Common myeloid progenitor, CD34-positive (primary cell): ENCODE results near the gene CEP131.

Source experiments
- CTCF ChIA-PET: fragments of 350-600 bp; sonication (Branson Sonifier 250); formaldehyde crosslinking; loops from one replicate; lab custom pipeline; 2021; ENCODE audit warnings: antibody characterized with exemption; lab: Charles Lee
- POLR2A ChIA-PET: fragments of 350-600 bp; sonication (Branson Sonifier 250); formaldehyde crosslinking; loops from one replicate; lab custom pipeline; 2021; ENCODE audit warnings: antibody characterized with exemption; lab: Charles Lee
- DNase-seq, 3 donors: peaks; one replicate each; pipeline versions ENCODE4 v3.0.0 to v3.0.0-alpha.2; 2013
- H3K27ac ChIP-seq, 2 experiments: 1 replicate in 1 of 2; 2 replicates in 1 of 2; pipeline ENCODE4 v1.7.0; 2013; ENCODE audit warnings: inconsistent platforms in 2 of 2, low read length in 2 of 2, mild to moderate bottlenecking in 2 of 2, low read depth in 1 of 2, moderate library complexity in 1 of 2; ENCODE audit not compliant: severe bottlenecking in 2 of 2, insufficient read depth in 1 of 2, poor library complexity in 1 of 2
- H3K27me3 ChIP-seq, 5 experiments: replicated peaks in 2 of 5; 1 replicate in 3 of 5; 2 replicates in 2 of 5; pipeline versions ENCODE4 v1.6.1 to v1.7.0; 2013; ENCODE audit warnings: low read length in 4 of 5, mild to moderate bottlenecking in 2 of 5, moderate library complexity in 2 of 5, inconsistent platforms in 1 of 5; ENCODE audit not compliant: insufficient read depth in 5 of 5, control insufficient read depth in 4 of 5
- H3K36me3 ChIP-seq, 4 experiments: 1 replicate in 2 of 4; 2 replicates in 2 of 4; pipeline versions ENCODE4 v1.6.1 to v1.7.0; 2013; ENCODE audit warnings: low read length in 3 of 4, control low read depth in 1 of 4, mild to moderate bottlenecking in 1 of 4; ENCODE audit not compliant: control insufficient read depth in 4 of 4, insufficient read depth in 4 of 4
- H3K4me1 ChIP-seq, 4 experiments: 1 replicate in 3 of 4; 2 replicates in 1 of 4; pipeline versions ENCODE4 v1.6.1 to v1.7.1; 2013; ENCODE audit warnings: low read length in 3 of 4, mild to moderate bottlenecking in 3 of 4, control low read depth in 1 of 4, inconsistent platforms in 1 of 4, moderate library complexity in 1 of 4; ENCODE audit not compliant: control insufficient read depth in 4 of 4, insufficient read depth in 4 of 4; ENCODE audit errors: control extremely low read depth in 1 of 4
- H3K4me3 ChIP-seq, 7 experiments: 1 replicate in 4 of 7; 2 replicates in 3 of 7; pipeline versions ENCODE4 v1.5.1 to v1.7.0; 2013; ENCODE audit warnings: mild to moderate bottlenecking in 7 of 7, low read length in 6 of 7, moderate library complexity in 6 of 7, inconsistent platforms in 2 of 7, low read depth in 2 of 7, control low read depth in 1 of 7; ENCODE audit not compliant: insufficient read depth in 4 of 7, control insufficient read depth in 1 of 7; ENCODE audit errors: extremely low read depth in 1 of 7
- H3K9me3 ChIP-seq, 5 experiments: 1 replicate in 4 of 5; 2 replicates in 1 of 5; pipeline versions ENCODE4 v1.6.1 to v1.7.1; 2013; ENCODE audit warnings: low read length in 4 of 5, mild to moderate bottlenecking in 2 of 5, inconsistent platforms in 1 of 5, low read depth in 1 of 5, moderate library complexity in 1 of 5; ENCODE audit not compliant: control insufficient read depth in 4 of 5, insufficient read depth in 2 of 5; ENCODE audit errors: control extremely low read depth in 1 of 5
- WGBS: methylation state at CpG from one replicate; pipeline ENCODE4 v1.1.5; 2013; ENCODE audit not compliant: insufficient coverage; 5-methylcytosine and 5-hydroxymethylcytosine counted together

Gene CEP131

DNA sequence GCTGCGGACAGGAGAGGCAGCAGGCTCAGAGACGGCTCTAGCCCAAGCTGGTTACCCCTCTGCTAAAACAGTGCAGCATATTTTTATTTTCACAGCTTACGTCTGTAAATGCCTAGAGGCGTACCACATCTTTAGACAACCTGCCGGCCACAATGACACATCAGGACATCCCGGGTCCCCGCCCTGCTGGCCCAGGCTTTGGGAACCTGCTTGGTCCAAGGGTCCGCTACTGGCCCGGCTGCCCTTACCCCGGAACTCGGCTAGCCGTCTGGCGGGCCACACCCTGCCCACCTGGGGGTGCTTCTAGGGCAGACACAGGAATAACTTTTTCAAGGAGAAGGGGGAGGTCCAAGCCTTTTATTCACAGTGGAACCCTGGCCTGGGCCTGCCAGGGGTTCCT is 4.3 kb downstream of the CEP131 start:
- no peak for DNase-seq
- Histone ChIP-seq H3K27me3 (no peaks in the 10 kb centered on the region), H3K36me3 (peaks cover 4 to 30% (median 19%) of the 10 kb centered on the region in 4 experiments), H3K4me1 (peaks cover 0 to 17% (median 16%) of the 10 kb centered on the region in 4 experiments), H3K9me3 (no peaks in the 10 kb centered on the region), H3K4me3 (no peak overlapping the region), H3K27ac (no peak overlapping the region)
- CTCF ChIA-PET: interaction anchor here (2.8 kb wide), 1 partner anchor 76 kb away, joined by 9 read pairs; no protein-coding TSS in a partner anchor
- POLR2A ChIA-PET: no interaction called here
- WGBS: 87% methylated on average over 13 of the region's 13 CpGs

DNA sequence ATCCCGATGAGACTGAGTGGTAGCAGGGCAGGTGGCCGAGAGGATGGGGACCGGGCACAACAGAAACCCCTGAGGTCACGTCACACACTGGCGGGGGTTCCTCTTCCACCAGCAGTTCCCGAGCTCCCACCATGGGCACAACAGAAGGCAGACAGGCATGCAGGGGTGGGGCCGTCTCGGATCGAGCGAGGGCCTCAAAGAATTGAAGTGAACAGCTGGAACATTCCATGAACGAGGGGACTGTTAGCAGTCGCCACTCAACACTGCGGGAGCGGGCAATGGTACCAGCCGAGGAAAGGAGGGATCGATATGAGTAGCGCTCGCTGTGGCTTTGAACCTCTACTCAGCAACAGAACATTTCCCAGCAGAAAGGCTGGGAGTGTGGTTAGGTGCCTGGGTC is 5.3 kb downstream of the CEP131 start:
- CTCF ChIA-PET: no interaction called here
- Histone ChIP-seq H3K9me3 (no peaks in the 10 kb centered on the region), H3K36me3 (peaks cover 4 to 30% (median 19%) of the 10 kb centered on the region in 4 experiments), H3K27me3 (no peaks in the 10 kb centered on the region), H3K4me1 (peaks cover 0 to 12% (median 12%) of the 10 kb centered on the region in 4 experiments), H3K4me3 (no peak overlapping the region), H3K27ac (no peak overlapping the region)
- WGBS: 97% methylated on average over 14 of the region's 18 CpGs
- POLR2A ChIA-PET: no interaction called here
- no peak for DNase-seq

DNA sequence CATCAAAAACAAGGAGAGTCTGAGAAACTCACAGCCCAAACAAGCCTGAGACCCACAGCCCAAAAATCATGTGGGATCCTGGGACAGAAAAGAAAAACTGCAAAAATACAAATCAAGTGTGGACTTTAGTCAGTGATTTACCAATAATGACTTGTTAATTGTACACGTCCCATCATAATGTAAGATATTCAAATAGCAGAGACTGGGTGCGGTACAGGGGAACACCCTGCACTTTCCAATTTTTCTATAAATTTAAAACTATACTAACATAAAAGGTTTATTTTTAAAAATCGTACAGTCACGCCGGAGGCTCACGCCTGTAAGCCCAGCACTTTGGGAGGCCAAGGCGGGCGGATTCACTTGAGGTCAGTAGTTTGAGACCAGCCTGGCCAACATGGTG is 8.8 kb downstream of the CEP131 start:
- peaks cover 0 to 17% (median 10%) of the 10 kb centered on the region in 4 experiments for H3K4me1 ChIP-seq
- ChIA-PET CTCF (no interaction called here), POLR2A (no interaction called here)
- WGBS: 95% methylated on average over 4 of the region's 8 CpGs
- H3K27me3 ChIP-seq: no peaks in the 10 kb centered on the region
- H3K9me3 ChIP-seq: no peaks in the 10 kb centered on the region
- no peak for DNase-seq
- H3K4me3 ChIP-seq: no peak overlapping the region
- H3K27ac ChIP-seq: no peak overlapping the region
- peaks cover 2 to 23% (median 17%) of the 10 kb centered on the region in 4 experiments for H3K36me3 ChIP-seq

DNA sequence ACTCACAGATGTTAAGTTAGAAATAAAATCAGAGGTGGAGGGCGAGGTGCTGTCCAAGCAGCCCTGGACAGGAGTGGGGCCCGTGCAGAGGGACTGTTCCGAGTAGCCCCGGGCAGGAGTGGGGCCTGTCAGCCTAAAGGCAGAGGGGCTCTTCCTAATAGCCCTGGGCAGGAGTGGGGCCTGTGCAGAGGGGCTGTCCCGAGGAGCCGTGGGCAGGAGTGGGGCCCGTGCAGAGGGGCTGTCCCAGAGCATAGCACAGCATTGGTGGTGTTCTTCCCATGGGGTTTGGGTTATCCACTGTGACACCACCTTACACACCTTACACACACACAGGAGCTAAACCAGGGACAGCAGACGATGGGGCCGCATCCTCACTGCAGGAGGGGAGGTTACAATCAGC is 10.4 kb downstream of the CEP131 start:
- CTCF ChIA-PET: interaction anchor here (1.1 kb wide), 1 partner anchor 68 kb away, joined by 3 read pairs; no protein-coding TSS in a partner anchor
- H3K4me3 ChIP-seq: no peak overlapping the region
- DNase-seq: no peak
- POLR2A ChIA-PET: no interaction called here
- no peaks in the 10 kb centered on the region for H3K9me3 ChIP-seq
- H3K27me3 ChIP-seq: no peaks in the 10 kb centered on the region
- 98% methylated on average over 5 of the region's 9 CpGs for WGBS
- peaks cover 0 to 21% (median 12%) of the 10 kb centered on the region in 4 experiments for H3K4me1 ChIP-seq
- H3K27ac ChIP-seq: no peak overlapping the region
- peaks cover 2 to 18% (median 8%) of the 10 kb centered on the region in 4 experiments for H3K36me3 ChIP-seq

GRCh38 chr17:81210868-81211267 is 11.9 kb downstream of the CEP131 start:
- Histone ChIP-seq H3K4me3 (peak overlapping the region in 3 of 7 experiments; percentile 19 to 52 (median 23)), H3K9me3 (no peaks in the 10 kb centered on the region), H3K36me3 (peaks cover 0 to 19% (median 2%) of the 10 kb centered on the region in 4 experiments), H3K4me1 (peaks cover 0 to 24% (median 14%) of the 10 kb centered on the region in 4 experiments), H3K27ac (no peak overlapping the region), H3K27me3 (no peaks in the 10 kb centered on the region)
- ChIA-PET CTCF (interaction anchor here (0.7 to 1.9 kb wide), 4 partner anchors 11 to 68 kb away, joined by 3 to 10 read pairs (median 4); no protein-coding TSS in a partner anchor), POLR2A (no interaction called here)
- DNase-seq: peak in 2 of 3 donors; percentile 20 to 31
- WGBS: 21% methylated on average over 13 of the region's 14 CpGs

GRCh38 chr17:81210466-81210865 is 12.3 kb downstream of the CEP131 start:
- H3K4me3 ChIP-seq: peak overlapping the region in 3 of 7 experiments; percentile 19 to 52 (median 23)
- H3K27me3 ChIP-seq: no peaks in the 10 kb centered on the region
- ChIA-PET POLR2A (no interaction called here), CTCF (interaction anchor here (0.7 to 1.9 kb wide), 4 partner anchors 11 to 68 kb away, joined by 3 to 10 read pairs (median 4); no protein-coding TSS in a partner anchor)
- H3K36me3 ChIP-seq: peaks cover 0 to 19% (median 3%) of the 10 kb centered on the region in 4 experiments
- DNase-seq: no peak
- 24% methylated on average over 8 of the region's 10 CpGs for WGBS
- H3K9me3 ChIP-seq: no peaks in the 10 kb centered on the region
- H3K27ac ChIP-seq: no peak overlapping the region
- H3K4me1 ChIP-seq: peaks cover 0 to 24% (median 14%) of the 10 kb centered on the region in 4 experiments

DNA sequence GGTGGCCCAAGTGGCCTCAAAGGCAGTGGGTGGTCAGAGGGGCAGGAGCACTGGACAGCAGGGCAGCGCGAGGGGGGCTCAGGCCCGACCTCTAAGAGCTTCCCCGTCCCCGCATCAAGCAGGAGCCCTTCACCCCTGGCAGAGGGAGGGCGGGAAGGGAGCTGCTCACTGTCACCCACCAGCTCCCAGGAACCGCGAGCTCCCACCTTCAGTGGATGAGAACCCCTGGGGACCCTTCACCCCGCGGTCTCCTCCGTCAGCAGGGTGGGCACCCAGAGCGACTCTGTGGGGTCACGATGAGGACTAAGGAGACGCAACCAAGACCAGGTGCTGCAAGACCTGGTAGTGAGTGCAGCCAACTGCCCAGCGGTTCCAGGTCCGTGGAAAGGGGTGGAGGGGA is 13.6 kb downstream of the CEP131 start:
- Histone ChIP-seq H3K4me1 (peaks cover 0 to 24% (median 14%) of the 10 kb centered on the region in 4 experiments), H3K4me3 (no peak overlapping the region), H3K9me3 (no peaks in the 10 kb centered on the region), H3K36me3 (peaks cover 0 to 23% (median 7%) of the 10 kb centered on the region in 4 experiments), H3K27ac (no peak overlapping the region), H3K27me3 (no peaks in the 10 kb centered on the region)
- POLR2A ChIA-PET: no interaction called here
- DNase-seq: no peak
- 93% methylated on average over 6 of the region's 16 CpGs for WGBS
- CTCF ChIA-PET: interaction anchor here (1.5 kb wide), 1 partner anchor 67 kb away, joined by 7 read pairs; no protein-coding TSS in a partner anchor
